ENCODE measurements around the gene CS. TPM values are rescaled to one million over a fixed set of nuclear protein-coding genes. Genes with fewer than 3 reads are reported as not detected.

CS gene
- total and polyA plus RNA-seq, 2 of the 4 experiments (the other 2 are of a cell fraction): 139 to 146 TPM

DNA sequence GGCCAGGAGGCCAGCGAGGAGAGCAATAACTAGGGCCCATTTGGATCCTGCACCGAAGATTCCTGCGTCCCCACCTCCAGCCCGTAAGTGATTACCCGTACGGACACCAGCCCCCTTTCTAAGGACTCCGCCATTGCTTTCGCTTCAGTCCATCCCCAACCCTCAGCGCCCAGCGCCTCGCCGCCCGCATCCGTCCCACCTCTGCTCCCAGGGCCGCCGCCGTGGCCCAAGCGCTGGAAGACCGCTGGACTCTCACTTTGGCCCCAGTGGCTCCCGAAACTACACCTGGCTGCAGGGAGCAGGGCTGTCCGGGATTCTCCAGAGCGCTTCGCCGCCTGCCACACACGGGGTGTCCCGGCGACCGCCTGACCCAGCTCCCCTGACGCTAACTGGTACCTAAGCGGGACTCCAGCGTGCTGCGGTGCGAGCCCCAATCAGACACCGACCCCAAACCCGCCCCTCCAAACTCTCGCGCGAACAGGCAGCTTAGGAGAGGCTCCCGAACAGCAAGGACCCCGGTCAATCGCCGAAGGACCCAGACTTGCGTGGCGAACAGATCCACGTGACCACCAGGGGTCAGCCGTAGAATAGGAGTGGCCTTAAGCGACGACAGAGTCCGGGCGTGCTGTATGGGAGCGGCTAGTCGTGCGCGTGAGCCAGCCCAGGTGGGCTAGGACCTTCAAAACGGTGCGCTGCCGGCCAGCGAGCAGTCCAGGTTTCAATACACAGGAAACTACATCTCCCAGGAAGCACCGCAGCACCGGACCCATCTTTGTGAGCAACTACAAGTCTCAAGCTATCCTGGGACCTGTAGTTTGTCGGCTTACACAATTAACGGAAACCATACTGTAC lies 15.7 kb upstream of the CS start, which contains the start of gene CNPY2:
TSS of gene CNPY2 (minus strand) at position 367 of the 852 bp plus-strand sequence. CDS start 771 bp downstream, outside the sequence.
- Histone ChIP-seq H3K23ac (ENCODE audit: low read depth, low read length) (peak within 1 kb of the TSS; percentile 99), H3K4me2 (ENCODE audit: low read depth, low read length) (peak within 1 kb of the TSS; percentile 95), H2BK5ac (ENCODE audit: low read depth, low read length, poor library complexity, severe bottlenecking) (peak within 1 kb of the TSS; percentile 95), H3K36me3 (ENCODE audit: control insufficient read depth, insufficient read depth, low read length) (peaks cover 13% of the 10 kb centered on the region), H2BK15ac (ENCODE audit: low read depth, low read length) (peak within 1 kb of the TSS; percentile 96; the same call in 1 of the 3 replicates), H2BK120ac (ENCODE audit: low read depth, low read length) (peak within 1 kb of the TSS; percentile 93; the same call in 1 of the 2 replicates), H3K9me3 (ENCODE audit: control insufficient read depth, insufficient read depth, low read length) (no peaks in the 10 kb centered on the region), H3K4me3 (ENCODE audit: insufficient read depth, low read depth, low read length) (peak within 1 kb of the TSS; percentile 77), H3K9ac (ENCODE audit: low read depth, low read length) (peak within 1 kb of the TSS; percentile 97), H3K9me1 (ENCODE audit: insufficient read depth, low read length) (no peaks in the 10 kb centered on the region), H3K79me1 (ENCODE audit: low read depth in 1 of 2, low read length in 2 of 2) (peaks cover 8 to 25% of the 10 kb centered on the region in 2 experiments), H4K8ac (ENCODE audit: low read depth in 2 of 2, low read length in 2 of 2) (peak within 1 kb of the TSS; percentile 93 to 100), H3K27me3 (ENCODE audit: control insufficient read depth, insufficient read depth, low read length) (no peaks in the 10 kb centered on the region), H3K4ac (ENCODE audit: low read depth, low read length) (peak within 1 kb of the TSS; percentile 99), H4K91ac (ENCODE audit: insufficient read depth, low read depth, low read length) (peak within 1 kb of the TSS; percentile 98), H2AK5ac (ENCODE audit: low read depth, low read length) (peak within 1 kb of the TSS; percentile 79), H3K56ac (ENCODE audit: extremely low read depth, insufficient read depth, low read length) (peak within 1 kb of the TSS; percentile 90), H3K4me1 (ENCODE audit: control insufficient read depth, insufficient read depth, low read length) (peaks cover 4% of the 10 kb centered on the region), H2AK9ac (replicated peaks; ENCODE audit: low read depth, low read length, poor library complexity) (peak within 1 kb of the TSS; percentile 87), H3K18ac (ENCODE audit: low read depth, low read length) (peak within 1 kb of the TSS; percentile 96), H3K14ac (replicated peaks; ENCODE audit: low read depth, low read length) (peak within 1 kb of the TSS; percentile 98), H2AFZ (replicated peaks; ENCODE audit: low read length, poor library complexity) (peak within 1 kb of the TSS; percentile 98), H4K5ac (ENCODE audit: low read depth, low read length) (peak within 1 kb of the TSS; percentile 99), H3K27ac (ENCODE audit: insufficient read depth, low read length) (peak within 1 kb of the TSS; percentile 97), H4K20me1 (ENCODE audit: insufficient read depth, low read length) (no peaks in the 10 kb centered on the region), H2BK20ac (ENCODE audit: low read depth, low read length) (peak within 1 kb of the TSS; percentile 70; the same call in 1 of the 2 replicates)
- ChIA-PET POLR2A (ENCODE audit: unreplicated experiment) (interaction anchor here (0.6 to 0.9 kb wide), 4 partner anchors 18 to 691 kb away, joined by 3 to 6 read pairs (median 4); partner anchors contain the start of genes PAN2, STAT2 and ZBTB39), CTCF (interaction anchor here (1.0 kb wide), 1 partner anchor 148 kb away, joined by 5 read pairs; no protein-coding TSS in a partner anchor)
- WGBS, 2 experiments (ENCODE audit: extremely low coverage in 2 of 2, insufficient read length in 1 of 2): 1% methylated on average over 33 of the region's 62 CpGs; no CpG with 5 or more reads in 1 of the 2 experiments
- in situ Hi-C loops (cut with MboI; ENCODE audit: low sequenced_read_pairs): no loop called here
- dilution Hi-C loops (cut with HindIII; ENCODE audit: low sequenced_read_pairs, unreplicated experiment): no loop called here
- DNase-seq: peak; percentile 96
- BruUV-seq (replicated peaks): no TSS peak
- TF ChIP-seq CEBPB (IDR thresholded peaks at IDR 0.05; ENCODE audit: low read depth, low read length) (peak; percentile 54), RAD21 (IDR thresholded peaks at IDR 0.05; ENCODE audit: low read length) (no peak), MXI1 (IDR thresholded peaks at IDR 0.05; ENCODE audit: borderline replicate concordance, low read depth, low read length) (peak; percentile 95), BHLHE40 (IDR thresholded peaks at IDR 0.05; ENCODE audit: low read depth, low read length) (peak; percentile 45; the same call in 1 of the 2 replicates), POLR2A (IDR thresholded peaks at IDR 0.05; ENCODE audit: low read depth, low read length) (peak; percentile 80), RFX5 (IDR thresholded peaks at IDR 0.05; ENCODE audit: low read depth, low read length) (0 out of 2 replicates have a peak, but pooled peaks have one; percentile 20), NFE2L2 (IDR thresholded peaks at IDR 0.05; ENCODE audit: low read depth, low read length) (no peak)
- TF ChIP-seq, protein P1, sequence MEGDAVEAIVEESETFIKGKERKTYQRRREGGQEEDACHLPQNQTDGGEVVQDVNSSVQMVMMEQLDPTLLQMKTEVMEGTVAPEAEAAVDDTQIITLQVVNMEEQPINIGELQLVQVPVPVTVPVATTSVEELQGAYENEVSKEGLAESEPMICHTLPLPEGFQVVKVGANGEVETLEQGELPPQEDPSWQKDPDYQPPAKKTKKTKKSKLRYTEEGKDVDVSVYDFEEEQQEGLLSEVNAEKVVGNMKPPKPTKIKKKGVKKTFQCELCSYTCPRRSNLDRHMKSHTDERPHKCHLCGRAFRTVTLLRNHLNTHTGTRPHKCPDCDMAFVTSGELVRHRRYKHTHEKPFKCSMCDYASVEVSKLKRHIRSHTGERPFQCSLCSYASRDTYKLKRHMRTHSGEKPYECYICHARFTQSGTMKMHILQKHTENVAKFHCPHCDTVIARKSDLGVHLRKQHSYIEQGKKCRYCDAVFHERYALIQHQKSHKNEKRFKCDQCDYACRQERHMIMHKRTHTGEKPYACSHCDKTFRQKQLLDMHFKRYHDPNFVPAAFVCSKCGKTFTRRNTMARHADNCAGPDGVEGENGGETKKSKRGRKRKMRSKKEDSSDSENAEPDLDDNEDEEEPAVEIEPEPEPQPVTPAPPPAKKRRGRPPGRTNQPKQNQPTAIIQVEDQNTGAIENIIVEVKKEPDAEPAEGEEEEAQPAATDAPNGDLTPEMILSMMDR (conservative IDR thresholded peaks at IDR 0.05; ENCODE audit: low read depth, low read length): 0 out of 2 replicates have a peak, but pooled peaks have one; percentile 9
- TF ChIP-seq, protein P2, sequence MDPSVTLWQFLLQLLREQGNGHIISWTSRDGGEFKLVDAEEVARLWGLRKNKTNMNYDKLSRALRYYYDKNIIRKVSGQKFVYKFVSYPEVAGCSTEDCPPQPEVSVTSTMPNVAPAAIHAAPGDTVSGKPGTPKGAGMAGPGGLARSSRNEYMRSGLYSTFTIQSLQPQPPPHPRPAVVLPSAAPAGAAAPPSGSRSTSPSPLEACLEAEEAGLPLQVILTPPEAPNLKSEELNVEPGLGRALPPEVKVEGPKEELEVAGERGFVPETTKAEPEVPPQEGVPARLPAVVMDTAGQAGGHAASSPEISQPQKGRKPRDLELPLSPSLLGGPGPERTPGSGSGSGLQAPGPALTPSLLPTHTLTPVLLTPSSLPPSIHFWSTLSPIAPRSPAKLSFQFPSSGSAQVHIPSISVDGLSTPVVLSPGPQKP (IDR thresholded peaks at IDR 0.05; ENCODE audit: borderline replicate concordance, low read depth, low read length): no peak
- TF ChIP-seq, protein P3, sequence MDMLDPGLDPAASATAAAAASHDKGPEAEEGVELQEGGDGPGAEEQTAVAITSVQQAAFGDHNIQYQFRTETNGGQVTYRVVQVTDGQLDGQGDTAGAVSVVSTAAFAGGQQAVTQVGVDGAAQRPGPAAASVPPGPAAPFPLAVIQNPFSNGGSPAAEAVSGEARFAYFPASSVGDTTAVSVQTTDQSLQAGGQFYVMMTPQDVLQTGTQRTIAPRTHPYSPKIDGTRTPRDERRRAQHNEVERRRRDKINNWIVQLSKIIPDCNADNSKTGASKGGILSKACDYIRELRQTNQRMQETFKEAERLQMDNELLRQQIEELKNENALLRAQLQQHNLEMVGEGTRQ (IDR thresholded peaks at IDR 0.05; ENCODE audit: low read depth, low read length): peak; percentile 87
- peak; percentile 96 for ATAC-seq (ENCODE audit: low read depth)
- intact Hi-C loops (cut with micrococcal nuclease): loop anchor here (5.0 kb wide), 1 partner anchor 146 kb away; no protein-coding TSS in a partner anchor
